GM12874 (cell line): Measurements from ENCODE around the gene EMID1.

ENCODE experiments used
- TF ChIP-seq, protein P1 (sequence below): IDR thresholded peaks from 2 replicates; pipeline ENCODE4 v1.5.1; 2011; ENCODE audit warnings: low read depth, mild to moderate bottlenecking, control low read depth, low read length, moderate library complexity; ENCODE audit not compliant: insufficient read depth

The EMID1 gene

DNA sequence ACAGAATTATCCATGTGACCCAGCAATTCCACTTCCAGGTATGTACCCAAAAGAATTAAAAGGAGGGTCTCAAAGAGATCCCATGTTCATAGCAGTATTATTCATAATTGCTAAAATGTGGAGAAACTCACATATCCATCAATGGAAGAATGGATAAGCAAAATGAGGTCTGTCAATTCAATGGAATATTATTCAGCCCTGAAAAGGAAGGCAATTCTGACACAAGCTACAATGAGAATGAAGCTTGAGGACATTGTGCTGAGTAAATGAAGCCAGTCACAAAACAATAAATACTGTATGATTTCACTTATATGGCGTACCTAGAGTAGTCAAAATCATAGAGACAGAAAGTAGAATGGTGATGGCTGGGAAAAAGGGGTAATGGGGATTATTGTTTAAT lies 19.4 kb upstream of the EMID1 start:
- TF ChIP-seq, protein P1, sequence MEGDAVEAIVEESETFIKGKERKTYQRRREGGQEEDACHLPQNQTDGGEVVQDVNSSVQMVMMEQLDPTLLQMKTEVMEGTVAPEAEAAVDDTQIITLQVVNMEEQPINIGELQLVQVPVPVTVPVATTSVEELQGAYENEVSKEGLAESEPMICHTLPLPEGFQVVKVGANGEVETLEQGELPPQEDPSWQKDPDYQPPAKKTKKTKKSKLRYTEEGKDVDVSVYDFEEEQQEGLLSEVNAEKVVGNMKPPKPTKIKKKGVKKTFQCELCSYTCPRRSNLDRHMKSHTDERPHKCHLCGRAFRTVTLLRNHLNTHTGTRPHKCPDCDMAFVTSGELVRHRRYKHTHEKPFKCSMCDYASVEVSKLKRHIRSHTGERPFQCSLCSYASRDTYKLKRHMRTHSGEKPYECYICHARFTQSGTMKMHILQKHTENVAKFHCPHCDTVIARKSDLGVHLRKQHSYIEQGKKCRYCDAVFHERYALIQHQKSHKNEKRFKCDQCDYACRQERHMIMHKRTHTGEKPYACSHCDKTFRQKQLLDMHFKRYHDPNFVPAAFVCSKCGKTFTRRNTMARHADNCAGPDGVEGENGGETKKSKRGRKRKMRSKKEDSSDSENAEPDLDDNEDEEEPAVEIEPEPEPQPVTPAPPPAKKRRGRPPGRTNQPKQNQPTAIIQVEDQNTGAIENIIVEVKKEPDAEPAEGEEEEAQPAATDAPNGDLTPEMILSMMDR = no peak

DNA sequence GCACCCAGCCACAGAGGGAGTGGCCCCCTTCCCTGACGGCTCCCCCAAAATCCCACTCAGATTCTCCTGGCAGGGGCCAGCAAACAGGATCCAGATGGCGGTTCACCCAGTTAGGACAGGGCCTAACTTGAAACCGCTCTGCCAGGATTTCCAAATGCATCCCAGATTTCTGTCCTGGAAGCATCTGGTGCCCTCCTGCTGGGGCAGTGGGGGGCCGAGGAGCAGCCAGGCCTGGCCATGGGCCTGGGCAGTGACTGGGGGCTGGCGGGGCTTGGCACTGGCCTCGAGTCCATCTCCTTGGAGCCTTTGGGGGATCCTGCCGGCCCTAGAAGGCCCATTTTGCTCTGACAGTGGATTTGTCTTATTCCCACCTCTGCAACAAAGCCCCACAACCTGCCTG lies 17.9 kb upstream of the EMID1 start:
- TF ChIP-seq, protein P1 = no peak

DNA sequence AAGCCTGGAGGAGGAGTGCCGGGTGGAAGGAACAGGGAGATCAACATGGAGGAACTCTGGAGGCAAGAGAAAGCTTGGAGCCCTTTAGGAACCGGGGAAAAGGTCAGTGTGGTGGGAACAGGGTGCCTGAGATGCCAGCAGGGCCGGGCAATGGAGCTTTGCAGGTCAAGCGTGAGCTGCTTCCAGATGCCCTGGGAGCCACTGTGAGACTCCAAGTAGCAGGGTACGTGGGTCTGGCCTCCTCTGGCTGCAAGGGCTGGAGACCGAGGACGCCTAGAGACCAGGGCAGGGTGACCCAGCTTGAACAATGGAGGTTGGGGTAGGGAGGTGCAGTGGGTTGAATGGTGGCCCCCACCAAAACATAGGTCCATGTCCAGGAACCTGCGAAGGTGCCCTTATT lies 15.6 kb upstream of the EMID1 start:
- TF ChIP-seq, protein P1 = no peak

DNA sequence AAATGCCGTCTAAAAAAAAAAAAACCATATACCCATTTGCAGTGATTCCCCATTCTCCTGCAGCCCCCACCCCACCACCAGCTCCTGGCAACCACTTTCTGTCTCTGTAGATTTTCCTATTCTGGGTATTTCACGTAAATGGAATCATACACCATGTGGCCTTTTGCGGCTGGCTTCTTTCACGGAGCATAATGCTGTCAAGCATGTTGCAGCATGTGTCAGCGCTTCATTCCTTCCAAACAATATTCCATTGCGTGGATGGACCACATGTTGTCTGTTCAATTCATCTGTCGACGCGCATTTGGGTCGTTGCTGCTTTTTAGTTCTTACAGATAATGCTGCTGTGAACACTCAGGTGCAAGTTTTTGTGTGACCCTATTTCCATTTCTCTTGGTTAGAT lies 14.8 kb upstream of the EMID1 start:
- TF ChIP-seq, protein P1 = no peak

DNA sequence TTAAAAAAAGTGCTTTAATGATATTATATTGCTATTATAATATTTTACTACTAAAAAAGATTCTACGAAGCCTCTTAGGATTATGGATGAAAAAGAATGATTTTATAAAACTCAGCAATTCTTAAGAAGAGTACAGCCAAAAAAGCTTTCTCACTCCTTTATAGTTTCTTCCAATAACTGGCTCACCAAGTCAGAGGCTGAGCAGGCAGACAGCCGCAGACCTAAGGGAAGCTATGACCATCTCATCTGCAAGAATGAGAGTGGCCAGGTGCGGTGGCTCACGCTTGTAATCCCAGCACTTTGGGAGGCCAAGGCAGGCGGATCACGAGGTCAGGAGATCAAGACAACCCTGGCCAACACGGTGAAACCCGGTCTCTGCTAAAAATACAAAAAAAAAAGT lies 12.7 kb upstream of the EMID1 start:
- TF ChIP-seq, protein P1 = no peak

DNA sequence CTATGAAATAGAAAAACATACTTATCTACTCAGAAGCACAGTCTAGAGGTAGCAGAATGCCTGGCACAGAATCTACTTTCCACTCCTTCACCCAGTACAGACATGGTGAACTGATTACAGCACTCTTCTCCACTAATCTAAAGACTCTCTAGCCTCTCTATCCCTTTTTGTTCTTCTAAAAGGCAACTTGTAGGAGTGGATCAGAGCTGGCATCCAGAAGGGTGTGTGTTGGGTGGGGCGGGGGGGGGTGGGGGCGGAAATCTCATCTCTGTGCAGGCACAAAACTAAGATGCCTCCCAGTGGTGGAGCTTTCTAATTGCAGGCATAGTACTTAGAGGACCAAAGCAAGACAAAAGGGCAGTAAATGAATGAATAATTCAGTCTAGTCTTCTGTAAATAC lies 11.5 kb upstream of the EMID1 start:
- TF ChIP-seq, protein P1 = no peak

DNA sequence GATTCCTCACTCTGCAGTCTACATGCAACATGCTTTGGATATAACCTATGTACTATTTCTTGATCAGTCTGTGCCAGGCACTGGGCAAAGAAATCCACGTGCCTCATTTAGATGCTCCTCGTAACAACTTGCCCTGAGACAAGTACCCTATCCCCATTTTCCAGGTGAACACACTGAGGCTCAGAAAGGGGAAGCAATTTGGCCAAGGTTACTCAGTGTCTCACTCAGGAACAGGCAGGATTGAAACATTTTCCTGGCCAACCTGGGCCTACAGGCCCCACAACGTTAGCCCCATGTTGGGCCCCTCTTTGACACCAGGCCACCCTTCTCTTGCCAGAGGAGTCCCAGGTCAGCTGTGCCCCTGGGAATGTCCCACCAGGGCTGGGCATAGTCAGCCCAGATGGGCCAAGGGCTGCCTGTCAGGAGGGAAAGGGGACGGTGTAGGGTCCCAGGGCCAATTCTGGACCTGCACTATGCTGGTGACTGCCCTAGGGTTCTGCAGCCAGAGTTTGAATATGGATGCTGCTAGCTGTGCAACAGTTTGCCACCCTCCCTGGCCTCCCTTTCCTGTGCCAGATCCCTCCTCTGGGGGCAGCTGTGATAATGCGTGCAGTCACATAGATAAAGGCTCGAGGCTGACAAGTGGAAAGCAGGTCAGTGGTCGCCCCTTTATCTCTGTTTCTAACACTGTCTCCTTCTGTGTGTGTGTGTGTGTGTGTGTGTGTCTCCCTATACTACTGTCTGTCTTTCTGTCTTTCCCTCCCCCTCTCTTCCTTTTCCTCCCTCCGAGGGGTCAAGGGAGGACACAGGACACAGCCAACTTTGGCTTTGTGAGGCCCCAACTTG lies 10.4 kb upstream of the EMID1 start:
- TF ChIP-seq, protein P1 = no peak
